Progenitor cell of endocrine pancreas (in vitro differentiated cells): ENCODE results near the gene COLEC12. TPM values are rescaled to one million over a fixed set of nuclear protein-coding genes. Genes with fewer than 3 reads are reported as not detected.

Experiments used
- DNase-seq: peaks from one replicate; pipeline ENCODE4 v3.0.0; 2021; ENCODE audit warnings: low spot score; ENCODE audit not compliant: unreplicated experiment
- H3K27ac Mint-ChIP-seq: 2 replicates; pipeline ENCODE4 v1.8.0; 2021; ENCODE audit warnings: mild to moderate bottlenecking, moderate library complexity, mixed read lengths
- H3K27me3 Mint-ChIP-seq: 2 replicates; pipeline ENCODE4 v1.8.0; 2021; ENCODE audit warnings: mixed read lengths
- H3K36me3 Mint-ChIP-seq: 2 replicates; pipeline ENCODE4 v1.8.0; 2022; ENCODE audit warnings: mixed read lengths; ENCODE audit not compliant: insufficient read depth
- H3K4me1 Mint-ChIP-seq: 2 replicates; pipeline ENCODE4 v1.8.0; 2021; ENCODE audit warnings: low read depth, mixed read lengths
- H3K4me3 Mint-ChIP-seq: 2 replicates; pipeline ENCODE4 v1.8.0; 2021; ENCODE audit warnings: low read depth, mild to moderate bottlenecking, moderate library complexity, mixed read lengths
- H3K9me3 Mint-ChIP-seq: 2 replicates; pipeline ENCODE4 v1.8.0; 2021; ENCODE audit warnings: low read depth, mixed read lengths
- CTCF ChIP-seq: fragments of 200-600 bp; sonication (generic); IDR thresholded peaks from one replicate; pipeline ENCODE4 v1.5.0; 2021; ENCODE audit warnings: antibody characterized with exemption, mild to moderate bottlenecking; ENCODE audit not compliant: unreplicated experiment
- total RNA-seq: library from RNA; stranded (reverse); gene quantifications from 2 replicates; pipeline ENCODE4 v1.2.1, GENCODE V29; 2021

COLEC12 gene
- total RNA-seq, 1 donor from 2014 or later, result 0.55 TPM

GRCh38 chr18:346600-346999 is 153.9 kb downstream of the COLEC12 start:
- no peak overlapping the region for H3K27ac Mint-ChIP-seq
- no peaks in the 10 kb centered on the region for H3K9me3 Mint-ChIP-seq
- H3K27me3 Mint-ChIP-seq, result no peaks in the 10 kb centered on the region
- H3K4me3 Mint-ChIP-seq, result no peak overlapping the region
- no peak for DNase-seq
- no peak for TF ChIP-seq CTCF
- H3K36me3 Mint-ChIP-seq, result no peaks in the 10 kb centered on the region
- no peaks in the 10 kb centered on the region for H3K4me1 Mint-ChIP-seq

- Mint-ChIP-seq H3K27ac (no peak overlapping the region), H3K9me3 (no peaks in the 10 kb centered on the region), H3K36me3 (no peaks in the 10 kb centered on the region), H3K4me1 (no peaks in the 10 kb centered on the region), H3K27me3 (no peaks in the 10 kb centered on the region), H3K4me3 (no peak overlapping the region)
- TF ChIP-seq CTCF, result no peak
- no peak for DNase-seq
These were observed 159.4 kb downstream of the COLEC12 start for GRCh38 chr18:341102-341501.

GRCh38 chr18:340044-340443 is 160.5 kb downstream of the COLEC12 start:
- no peak overlapping the region for H3K4me3 Mint-ChIP-seq
- H3K4me1 Mint-ChIP-seq, result no peaks in the 10 kb centered on the region
- H3K36me3 Mint-ChIP-seq, result no peaks in the 10 kb centered on the region
- no peak for DNase-seq
- TF ChIP-seq CTCF, result no peak
- H3K27ac Mint-ChIP-seq, result no peak overlapping the region
- H3K27me3 Mint-ChIP-seq, result no peaks in the 10 kb centered on the region
- no peaks in the 10 kb centered on the region for H3K9me3 Mint-ChIP-seq

- Mint-ChIP-seq H3K4me1 (no peaks in the 10 kb centered on the region), H3K36me3 (no peaks in the 10 kb centered on the region), H3K4me3 (no peak overlapping the region), H3K27ac (no peak overlapping the region), H3K27me3 (no peaks in the 10 kb centered on the region), H3K9me3 (no peaks in the 10 kb centered on the region)
- no peak for DNase-seq
- no peak for TF ChIP-seq CTCF
These were observed 161.3 kb downstream of the COLEC12 start for GRCh38 chr18:339200-339599.

- H3K36me3 Mint-ChIP-seq, result no peaks in the 10 kb centered on the region
- no peak overlapping the region for H3K4me3 Mint-ChIP-seq
- no peaks in the 10 kb centered on the region for H3K4me1 Mint-ChIP-seq
- H3K9me3 Mint-ChIP-seq, result no peaks in the 10 kb centered on the region
- no peak overlapping the region for H3K27ac Mint-ChIP-seq
- H3K27me3 Mint-ChIP-seq, result no peaks in the 10 kb centered on the region
- no peak for DNase-seq
- no peak for TF ChIP-seq CTCF
These were observed 163.8 kb downstream of the COLEC12 start for GRCh38 chr18:336713-337112.

- Mint-ChIP-seq H3K9me3 (no peaks in the 10 kb centered on the region), H3K4me1 (no peaks in the 10 kb centered on the region), H3K4me3 (no peak overlapping the region), H3K36me3 (no peaks in the 10 kb centered on the region), H3K27ac (no peak overlapping the region), H3K27me3 (no peaks in the 10 kb centered on the region)
- no peak for DNase-seq
- TF ChIP-seq CTCF, result no peak
These were observed 164.8 kb downstream of the COLEC12 start for GRCh38 chr18:335733-336132.
